Mammary epithelial cell (primary cell): ENCODE measurements around the gene SNN.

Experiments
- EZH2 ChIP-seq: IDR thresholded peaks from 2 replicates; pipeline ENCODE4 v1.6.1; 2012; ENCODE audit warnings: low read length, inconsistent platforms, borderline replicate concordance
- TF ChIP-seq, protein P1 (sequence below), 2 donors: IDR thresholded peaks in 1 of 2; conservative IDR thresholded peaks in 1 of 2; 2 replicates each; pipeline ENCODE4 v1.5.1; 2011 to 2012; ENCODE audit warnings: inconsistent platforms in 2 of 2, low read length in 2 of 2, mild to moderate bottlenecking in 2 of 2, control low read depth in 1 of 2, low read depth in 1 of 2; ENCODE audit not compliant: insufficient read depth in 1 of 2; ENCODE audit errors: extremely low read depth in 1 of 2

DNA sequence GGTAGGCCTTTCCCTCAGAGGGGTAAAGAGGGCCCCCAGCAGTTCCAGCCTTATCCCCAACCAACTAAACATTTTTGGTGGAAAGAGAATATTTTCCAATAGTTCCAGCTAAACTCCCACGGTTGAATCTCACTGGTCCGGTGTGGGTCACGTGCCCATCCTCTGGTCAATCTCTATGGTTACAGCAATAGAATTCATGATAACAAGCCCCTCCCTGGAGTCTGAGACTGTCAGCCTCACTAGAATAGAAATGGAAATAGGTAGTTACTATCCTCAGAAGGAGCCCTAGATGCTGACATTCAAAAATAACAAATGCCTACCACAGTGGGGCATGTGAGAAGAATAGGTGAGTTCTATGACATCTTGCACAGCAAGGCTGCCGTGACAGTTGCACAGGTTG is 44.0 kb upstream of the SNN start:
- TF ChIP-seq, protein P1, sequence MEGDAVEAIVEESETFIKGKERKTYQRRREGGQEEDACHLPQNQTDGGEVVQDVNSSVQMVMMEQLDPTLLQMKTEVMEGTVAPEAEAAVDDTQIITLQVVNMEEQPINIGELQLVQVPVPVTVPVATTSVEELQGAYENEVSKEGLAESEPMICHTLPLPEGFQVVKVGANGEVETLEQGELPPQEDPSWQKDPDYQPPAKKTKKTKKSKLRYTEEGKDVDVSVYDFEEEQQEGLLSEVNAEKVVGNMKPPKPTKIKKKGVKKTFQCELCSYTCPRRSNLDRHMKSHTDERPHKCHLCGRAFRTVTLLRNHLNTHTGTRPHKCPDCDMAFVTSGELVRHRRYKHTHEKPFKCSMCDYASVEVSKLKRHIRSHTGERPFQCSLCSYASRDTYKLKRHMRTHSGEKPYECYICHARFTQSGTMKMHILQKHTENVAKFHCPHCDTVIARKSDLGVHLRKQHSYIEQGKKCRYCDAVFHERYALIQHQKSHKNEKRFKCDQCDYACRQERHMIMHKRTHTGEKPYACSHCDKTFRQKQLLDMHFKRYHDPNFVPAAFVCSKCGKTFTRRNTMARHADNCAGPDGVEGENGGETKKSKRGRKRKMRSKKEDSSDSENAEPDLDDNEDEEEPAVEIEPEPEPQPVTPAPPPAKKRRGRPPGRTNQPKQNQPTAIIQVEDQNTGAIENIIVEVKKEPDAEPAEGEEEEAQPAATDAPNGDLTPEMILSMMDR (conservative IDR thresholded peaks at IDR 0.05 in 1 of 2, IDR thresholded peaks at IDR 0.05 in 1 of 2; ENCODE audit: extremely low read depth in 1 of 2, insufficient read depth in 1 of 2, low read depth in 1 of 2, low read length in 2 of 2): no peak
- TF ChIP-seq EZH2: no peak
